ENCODE results near the gene NNT. TPM values are rescaled to one million over a fixed set of nuclear protein-coding genes. Genes with fewer than 3 reads are reported as not detected.
A peak's percentile ranks its signal among the peaks of the same experiment; 100 is the strongest.

Gene NNT
- total and polyA plus RNA-seq, 9 of the 15 experiments (the other 6 are each of a cell fraction or from before 2014, with no cell fraction given), result 21.9 to 68.6 (median 42.2) TPM

GRCh38 chr5:43603344-43604217 is 601 bp downstream of the NNT start (continued):
- TF ChIP-seq SRSF1 (IDR thresholded peaks at IDR 0.05; ENCODE audit: low read depth, low read length) (no peak), RAD21 (CRISPR knock-in tag; conservative IDR thresholded peaks at IDR 0.05 in 1 of 2, IDR thresholded peaks at IDR 0.05 in 1 of 2) (no peak), GATAD2A (IDR thresholded peaks at IDR 0.05) (no peak), HMG20A (CRISPR knock-in tag; conservative IDR thresholded peaks at IDR 0.05) (no peak), RBBP5 (IDR thresholded peaks at IDR 0.05; ENCODE audit: borderline replicate concordance, insufficient read depth, low read length, poor library complexity, severe bottlenecking) (peak; percentile 54), ETV5 (CRISPR knock-in tag; IDR thresholded peaks at IDR 0.05; ENCODE audit: low read depth) (0 out of 2 replicates have a peak, but pooled peaks have one; percentile 20), LARP7 (IDR thresholded peaks at IDR 0.05) (0 out of 2 replicates have a peak, but pooled peaks have one; percentile 36), ZFX (CRISPR knock-in tag; IDR thresholded peaks at IDR 0.05) (peak; percentile 63; the same call in 1 of the 2 replicates), HNRNPUL1 (IDR thresholded peaks at IDR 0.05; ENCODE audit: low read length) (no peak; the same call in 1 of the 2 replicates), ZFP30 (CRISPR knock-in tag; IDR thresholded peaks at IDR 0.05; ENCODE audit: borderline replicate concordance) (no peak), GABPB1 (CRISPR knock-in tag; IDR thresholded peaks at IDR 0.05) (0 out of 2 replicates have a peak, but pooled peaks have one; percentile 16), TFAP4 (CRISPR knock-in tag; IDR thresholded peaks at IDR 0.05; ENCODE audit: borderline replicate concordance) (no peak), JUNB (CRISPR knock-in tag; conservative IDR thresholded peaks at IDR 0.05) (0 out of 2 replicates have a peak, but pooled peaks have one; percentile 11), SAP30 (IDR thresholded peaks at IDR 0.05; ENCODE audit: borderline replicate concordance, insufficient read depth, low read depth, low read length, poor library complexity, severe bottlenecking) (peak; percentile 59), FIP1L1 (IDR thresholded peaks at IDR 0.05; ENCODE audit: low read depth, low read length, poor library complexity, severe bottlenecking) (peak; percentile 3), POLR2G (IDR thresholded peaks at IDR 0.05; ENCODE audit: low read depth, low read length) (peak; percentile 51; the same call in 1 of the 2 replicates), ZNF134 (CRISPR knock-in tag; conservative IDR thresholded peaks at IDR 0.05) (no peak), ZNF407 (IDR thresholded peaks at IDR 0.05; ENCODE audit: low read depth) (peak; percentile 43)

Data from K562 (cell line).